NCI-H187 treated with DMSO at 0.1 percent for 48 hours (cell line): ENCODE data around the gene ZNRF3.

Source experiments
- DNase-seq: peaks from one replicate; lab custom pipeline; 2025; lab: John Stamatoyannopoulos, UW

Gene ZNRF3

DNA sequence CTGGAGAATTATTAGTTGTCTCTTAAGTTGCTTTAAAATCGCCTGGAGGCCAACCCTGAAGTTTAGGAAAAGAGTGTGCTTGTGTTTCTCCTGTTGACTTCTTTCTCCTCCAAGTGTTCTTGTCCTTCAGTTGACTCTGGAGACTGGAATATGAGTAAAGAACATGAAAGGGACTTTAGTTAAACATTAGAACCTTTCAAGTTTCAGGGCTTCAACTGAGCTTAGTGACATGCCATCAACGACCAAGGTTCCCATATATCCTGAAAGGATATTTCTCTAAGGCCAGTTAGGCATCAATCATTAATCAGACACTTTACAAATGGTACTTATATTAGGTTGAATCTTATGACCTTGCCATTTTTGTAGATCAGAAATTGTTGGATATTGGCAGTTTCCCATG, 70.0 kb downstream of the ZNRF3 start:
- no peak for DNase-seq

- DNase-seq = no peak
These were observed 70.9 kb downstream of the ZNRF3 start for GRCh38 chr22:28953976-28954880.

- DNase-seq = no peak
These were observed 72.4 kb downstream of the ZNRF3 start for GRCh38 chr22:28955817-28956216.

GRCh38 chr22:28956506-28956905, 73.1 kb downstream of the ZNRF3 start:
- no peak for DNase-seq

DNA sequence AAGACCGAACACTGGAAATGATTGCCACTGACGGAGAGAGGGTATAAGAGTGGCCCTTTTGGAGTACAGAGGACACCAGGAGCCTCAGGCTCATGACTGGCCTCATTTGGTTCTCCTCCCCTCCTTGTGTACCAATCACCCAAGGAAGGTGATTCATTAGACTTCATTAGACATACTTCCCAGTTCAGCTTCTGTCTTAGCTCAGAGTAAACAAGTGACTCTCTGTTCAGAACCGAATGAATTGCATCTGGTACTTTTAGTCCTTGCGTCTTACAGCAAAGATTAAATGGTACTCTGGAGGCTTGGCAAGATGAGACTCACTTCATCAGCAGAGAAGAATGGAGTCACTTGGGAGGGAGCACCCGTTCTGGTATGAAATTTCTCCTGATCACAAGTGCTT, 75.2 kb downstream of the ZNRF3 start:
- no peak for DNase-seq

DNA sequence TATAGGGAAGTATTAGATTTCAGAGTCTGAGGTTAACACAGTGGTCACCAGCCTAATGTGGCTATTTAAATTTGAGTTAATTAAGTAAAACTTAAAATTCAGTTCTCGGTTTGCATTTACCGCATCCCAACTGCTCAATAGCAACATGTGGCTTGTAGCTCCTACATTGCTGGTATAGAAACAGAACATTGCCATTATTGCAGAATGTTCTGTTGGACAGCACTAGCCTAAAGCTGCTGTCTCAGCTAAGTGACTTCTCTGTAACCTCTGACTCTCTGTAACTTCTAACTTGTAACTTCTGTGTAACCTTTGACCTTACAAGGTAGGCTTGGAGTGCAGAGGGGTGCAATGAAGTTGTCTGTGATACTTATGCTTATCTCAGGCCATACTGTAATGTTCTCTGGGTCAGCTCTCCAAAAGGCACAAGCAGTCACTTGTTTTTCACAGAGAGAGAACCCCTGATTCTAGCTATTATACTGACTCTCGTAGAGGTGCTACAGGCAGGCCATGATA, 78.7 kb downstream of the ZNRF3 start:
- no peak for DNase-seq

DNA sequence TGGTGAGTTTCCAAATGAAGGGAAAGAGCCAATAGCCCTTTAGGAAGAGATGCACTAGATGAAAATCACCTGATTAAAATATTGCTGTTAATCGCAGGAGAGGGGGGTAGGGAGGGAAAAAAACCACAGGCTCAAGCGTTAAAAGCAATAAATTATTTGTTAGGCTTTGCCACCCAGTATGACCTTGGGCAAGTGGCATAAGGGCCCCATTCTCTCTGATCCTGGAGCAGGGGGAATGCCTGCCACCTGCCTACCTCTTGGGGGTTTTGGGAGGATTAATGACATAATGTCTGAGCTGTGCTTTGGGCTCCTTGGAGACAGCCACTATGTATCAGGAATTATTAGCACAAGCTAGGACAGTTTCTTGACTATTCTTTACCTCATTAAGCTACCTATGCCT, 80.0 kb downstream of the ZNRF3 start:
- DNase-seq = no peak

DNA sequence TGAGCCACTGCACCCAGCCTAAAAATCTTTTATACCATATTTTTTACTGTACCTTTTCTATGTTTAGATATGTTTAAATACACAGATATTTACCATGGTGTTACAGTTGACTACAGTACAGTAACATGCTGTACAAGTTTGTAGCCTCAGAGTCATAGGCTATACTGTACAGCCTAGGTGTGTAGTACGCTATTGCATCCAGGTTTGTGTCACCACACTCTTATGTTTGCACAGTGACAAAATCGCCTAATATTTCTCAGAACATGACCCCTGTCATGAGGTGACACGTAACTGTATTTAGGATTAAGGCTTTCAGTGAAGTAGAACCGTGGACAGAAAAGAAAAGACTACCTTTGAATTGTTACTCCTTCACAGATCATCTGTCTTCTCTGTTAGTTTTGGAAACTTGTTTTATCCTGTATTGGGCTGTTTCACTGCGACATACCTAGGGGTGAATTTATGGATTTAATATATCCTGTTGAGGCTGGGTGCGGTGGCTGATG, 83.8 kb downstream of the ZNRF3 start:
- no peak for DNase-seq

DNA sequence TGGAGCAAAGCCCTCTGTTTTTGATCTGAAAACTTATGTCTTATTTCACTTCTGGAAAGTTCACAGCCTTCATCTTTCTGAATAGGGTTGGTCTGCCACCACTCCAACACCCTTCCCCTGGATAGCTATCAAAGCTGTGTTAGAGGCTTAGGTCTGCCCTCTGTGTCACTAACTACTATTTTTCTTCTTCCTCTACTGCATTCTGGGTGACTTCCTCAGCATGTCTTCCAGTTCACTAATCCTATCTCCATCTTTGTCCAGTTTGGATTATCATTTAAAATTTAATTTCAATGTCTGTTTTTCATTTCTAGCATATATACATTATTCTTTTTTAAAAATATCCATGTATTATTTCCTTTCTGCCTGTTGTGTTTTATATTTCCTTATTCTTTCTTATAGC, 84.6 kb downstream of the ZNRF3 start:
- no peak for DNase-seq

DNA sequence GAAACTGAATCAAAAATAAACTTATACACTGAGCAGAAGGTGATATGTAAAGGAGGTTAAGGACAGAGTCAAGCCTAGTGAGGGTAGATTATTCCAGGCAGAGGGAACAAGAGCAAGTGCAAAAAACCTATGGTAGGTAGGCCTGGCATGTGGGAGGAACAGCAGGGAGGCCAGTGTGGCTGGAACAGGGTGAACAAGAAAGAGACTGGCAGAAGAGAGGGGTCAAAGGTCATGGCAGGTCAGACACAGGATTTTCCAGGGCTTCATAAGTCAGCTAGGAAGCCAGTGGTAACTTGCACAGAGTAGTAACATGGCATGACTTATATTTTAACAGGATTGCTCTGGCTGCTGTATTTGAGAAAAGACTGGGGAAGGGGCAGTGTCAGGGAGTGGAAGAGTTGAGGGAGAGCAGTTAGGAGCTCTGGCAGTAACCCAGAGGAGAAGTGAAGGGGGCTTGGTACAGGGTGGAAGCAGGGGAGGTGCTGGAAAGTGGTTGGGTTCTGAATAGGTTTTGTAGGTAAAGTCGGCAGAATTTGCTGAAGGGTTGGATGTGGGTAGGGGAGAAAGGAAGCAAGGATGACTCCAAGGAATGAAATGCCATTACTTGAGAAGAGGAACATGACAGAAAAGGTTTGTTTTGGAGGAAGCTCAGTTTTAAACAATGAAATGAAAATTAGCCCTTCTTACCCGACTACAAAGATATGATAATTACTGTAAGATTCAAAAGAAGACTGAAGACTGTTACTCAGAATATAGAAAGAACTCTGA, 86.2 kb downstream of the ZNRF3 start:
- DNase-seq = no peak

- DNase-seq = no peak
These were observed 90.0 kb downstream of the ZNRF3 start for GRCh38 chr22:28973352-28973751.

- no peak for DNase-seq
These were observed 93.7 kb downstream of the ZNRF3 start for GRCh38 chr22:28977060-28977459.

- DNase-seq = no peak
These were observed 94.2 kb downstream of the ZNRF3 start for GRCh38 chr22:28977481-28977971.

DNA sequence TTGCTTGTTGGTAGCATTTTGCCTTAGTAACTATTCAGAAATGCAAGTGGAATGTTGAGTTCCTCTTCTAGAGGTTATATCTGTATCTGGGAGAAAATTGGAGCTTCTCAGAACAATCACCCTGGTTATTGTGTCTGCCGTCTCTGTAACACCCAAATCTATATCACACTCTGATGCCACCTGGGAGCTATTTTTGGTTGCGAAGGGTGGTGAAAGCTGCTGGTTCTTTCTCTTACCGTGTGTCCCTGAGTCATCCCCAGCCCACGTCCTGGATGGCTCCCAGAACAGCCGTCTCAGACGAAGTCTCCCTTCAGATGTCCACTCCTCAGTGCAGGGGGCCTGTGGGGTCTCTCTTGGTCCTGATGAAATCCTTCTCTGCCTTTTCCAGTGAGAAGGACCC, 94.8 kb downstream of the ZNRF3 start:
- no peak for DNase-seq

- DNase-seq = no peak
These were observed 95.8 kb downstream of the ZNRF3 start for GRCh38 chr22:28978863-28979796.

DNA sequence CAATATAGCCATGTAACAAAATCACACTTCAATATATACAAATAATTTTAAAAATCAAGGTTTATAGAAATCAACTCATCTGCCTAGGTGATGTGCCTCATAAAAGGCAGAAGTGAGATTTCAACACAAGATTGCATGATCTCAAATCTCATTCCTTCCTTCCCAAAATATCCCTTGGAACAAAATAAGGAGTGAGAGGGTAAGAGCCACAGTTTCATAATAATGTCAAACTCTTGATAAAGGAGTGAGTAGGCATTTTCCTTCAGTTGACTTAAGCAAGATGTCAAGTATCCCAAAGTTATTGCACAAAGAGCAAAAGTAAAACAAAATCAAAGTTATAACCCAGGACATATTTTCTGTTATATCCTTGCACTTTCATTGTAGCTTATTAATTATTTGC, 97.0 kb downstream of the ZNRF3 start:
- no peak for DNase-seq

DNA sequence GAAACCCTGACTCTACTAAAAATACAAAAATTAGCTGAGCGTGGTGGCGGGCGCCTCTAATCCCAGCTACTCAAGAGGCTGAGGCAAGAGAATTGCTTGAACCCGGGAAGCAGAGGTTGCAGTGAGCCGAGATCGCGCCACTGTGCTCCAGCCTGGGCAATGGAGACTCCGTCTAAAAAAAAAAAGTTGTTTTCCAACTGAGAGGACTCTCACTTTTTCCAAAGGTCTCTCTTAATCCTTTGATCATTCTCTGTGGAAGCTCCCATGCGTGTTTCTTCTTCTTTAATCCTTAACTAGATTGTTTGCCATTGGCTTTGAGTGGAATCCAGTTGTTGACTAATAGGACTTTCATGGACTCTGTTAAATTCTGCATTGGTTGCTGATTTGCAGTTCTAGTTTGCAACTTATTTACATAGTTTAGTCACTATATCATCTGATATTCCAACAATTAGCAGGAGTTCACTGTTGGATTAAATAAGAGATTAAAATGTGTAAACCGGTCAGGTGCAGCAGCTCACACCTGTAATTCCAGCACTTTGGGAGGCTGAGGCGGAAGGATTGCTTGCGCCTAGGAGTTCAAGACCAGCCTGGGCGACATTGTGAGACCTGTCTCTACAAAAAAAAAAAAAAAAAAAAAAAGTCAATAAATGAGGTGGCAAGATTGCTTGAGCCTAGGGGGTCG, 98.6 kb downstream of the ZNRF3 start:
- no peak for DNase-seq

DNA sequence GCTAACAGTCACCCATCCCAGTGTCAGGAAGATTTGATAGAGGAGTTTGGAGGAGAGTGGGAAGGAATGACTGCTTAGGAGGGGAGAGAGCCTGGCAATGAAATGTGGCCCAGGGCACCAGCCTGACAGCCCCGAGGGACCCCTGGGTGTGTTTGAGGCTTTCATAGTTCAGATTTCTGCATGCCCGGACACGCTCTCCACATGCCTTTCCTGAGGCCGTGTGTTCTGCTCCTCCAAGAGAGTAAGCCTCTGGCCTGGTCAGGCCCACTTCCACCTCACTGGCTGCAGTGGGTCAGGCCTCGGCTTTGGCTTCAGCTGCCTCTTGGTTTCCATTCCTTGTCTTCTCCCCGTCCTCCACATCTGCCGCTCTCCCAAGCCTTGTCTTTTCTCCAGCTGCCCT, 99.8 kb downstream of the ZNRF3 start:
- no peak for DNase-seq

DNA sequence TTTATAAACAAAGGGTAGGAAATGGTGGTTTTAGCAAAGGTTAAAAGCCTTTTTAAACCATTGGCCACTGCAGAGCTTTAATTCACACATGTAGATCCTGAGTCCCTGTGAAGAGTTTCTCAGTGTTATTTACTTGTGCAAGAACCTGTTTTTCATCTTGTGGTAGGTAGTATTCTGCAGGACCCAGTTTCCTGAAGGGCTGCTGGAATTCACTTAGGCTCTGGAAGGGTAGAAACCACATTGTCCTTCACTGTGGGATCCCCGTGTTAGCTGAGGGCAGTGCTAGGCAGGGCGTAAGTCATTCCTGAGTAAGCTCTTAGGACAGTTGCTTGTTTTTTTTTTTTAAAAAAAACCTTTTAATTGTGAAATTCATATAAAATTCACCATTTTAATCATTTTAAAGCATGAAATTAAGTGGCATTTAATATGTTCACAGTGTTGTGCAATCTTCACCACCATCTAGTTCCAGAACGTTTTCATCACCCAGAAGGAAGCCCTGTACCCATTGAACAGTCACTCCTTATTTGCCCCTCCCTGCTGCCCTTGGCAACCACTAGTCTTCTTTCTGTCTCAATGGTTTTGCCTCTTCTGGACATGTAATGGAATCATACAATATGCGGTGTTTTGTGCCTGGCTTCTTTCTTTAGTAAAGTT, 100.5 kb downstream of the ZNRF3 start:
- DNase-seq = no peak

- DNase-seq = no peak
These were observed 101.2 kb downstream of the ZNRF3 start for GRCh38 chr22:28984482-28985158.
